Measurements from ENCODE around the gene COL16A1.

COL16A1 gene

DNA sequence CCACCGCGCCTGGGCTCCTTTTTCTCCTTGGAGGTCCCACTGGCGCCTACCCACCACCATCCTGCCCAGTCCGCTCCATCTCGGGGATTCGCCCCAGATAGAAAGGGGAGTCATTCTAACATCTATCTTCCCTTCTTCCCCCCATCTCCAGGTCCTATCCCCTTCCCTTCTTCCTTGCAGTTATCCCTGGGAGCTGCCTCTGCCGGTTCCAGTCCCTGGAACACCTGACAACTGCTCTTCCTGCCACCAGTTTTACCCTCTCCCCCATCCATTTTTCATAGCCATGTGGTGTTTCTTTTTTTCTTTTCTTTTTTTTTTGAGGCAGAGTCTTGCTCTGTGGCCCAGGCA lies 12.0 kb upstream of the COL16A1 start:
- no peak for DNase-seq (ENCODE audit: low read depth)
- H3K4me3 ChIP-seq (ENCODE audit: low read depth, low read length) = no peak overlapping the region
- TF ChIP-seq, protein P1, sequence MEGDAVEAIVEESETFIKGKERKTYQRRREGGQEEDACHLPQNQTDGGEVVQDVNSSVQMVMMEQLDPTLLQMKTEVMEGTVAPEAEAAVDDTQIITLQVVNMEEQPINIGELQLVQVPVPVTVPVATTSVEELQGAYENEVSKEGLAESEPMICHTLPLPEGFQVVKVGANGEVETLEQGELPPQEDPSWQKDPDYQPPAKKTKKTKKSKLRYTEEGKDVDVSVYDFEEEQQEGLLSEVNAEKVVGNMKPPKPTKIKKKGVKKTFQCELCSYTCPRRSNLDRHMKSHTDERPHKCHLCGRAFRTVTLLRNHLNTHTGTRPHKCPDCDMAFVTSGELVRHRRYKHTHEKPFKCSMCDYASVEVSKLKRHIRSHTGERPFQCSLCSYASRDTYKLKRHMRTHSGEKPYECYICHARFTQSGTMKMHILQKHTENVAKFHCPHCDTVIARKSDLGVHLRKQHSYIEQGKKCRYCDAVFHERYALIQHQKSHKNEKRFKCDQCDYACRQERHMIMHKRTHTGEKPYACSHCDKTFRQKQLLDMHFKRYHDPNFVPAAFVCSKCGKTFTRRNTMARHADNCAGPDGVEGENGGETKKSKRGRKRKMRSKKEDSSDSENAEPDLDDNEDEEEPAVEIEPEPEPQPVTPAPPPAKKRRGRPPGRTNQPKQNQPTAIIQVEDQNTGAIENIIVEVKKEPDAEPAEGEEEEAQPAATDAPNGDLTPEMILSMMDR (IDR thresholded peaks at IDR 0.05; ENCODE audit: insufficient read depth, low read depth, low read length, missing control alignments) = no peak

DNA sequence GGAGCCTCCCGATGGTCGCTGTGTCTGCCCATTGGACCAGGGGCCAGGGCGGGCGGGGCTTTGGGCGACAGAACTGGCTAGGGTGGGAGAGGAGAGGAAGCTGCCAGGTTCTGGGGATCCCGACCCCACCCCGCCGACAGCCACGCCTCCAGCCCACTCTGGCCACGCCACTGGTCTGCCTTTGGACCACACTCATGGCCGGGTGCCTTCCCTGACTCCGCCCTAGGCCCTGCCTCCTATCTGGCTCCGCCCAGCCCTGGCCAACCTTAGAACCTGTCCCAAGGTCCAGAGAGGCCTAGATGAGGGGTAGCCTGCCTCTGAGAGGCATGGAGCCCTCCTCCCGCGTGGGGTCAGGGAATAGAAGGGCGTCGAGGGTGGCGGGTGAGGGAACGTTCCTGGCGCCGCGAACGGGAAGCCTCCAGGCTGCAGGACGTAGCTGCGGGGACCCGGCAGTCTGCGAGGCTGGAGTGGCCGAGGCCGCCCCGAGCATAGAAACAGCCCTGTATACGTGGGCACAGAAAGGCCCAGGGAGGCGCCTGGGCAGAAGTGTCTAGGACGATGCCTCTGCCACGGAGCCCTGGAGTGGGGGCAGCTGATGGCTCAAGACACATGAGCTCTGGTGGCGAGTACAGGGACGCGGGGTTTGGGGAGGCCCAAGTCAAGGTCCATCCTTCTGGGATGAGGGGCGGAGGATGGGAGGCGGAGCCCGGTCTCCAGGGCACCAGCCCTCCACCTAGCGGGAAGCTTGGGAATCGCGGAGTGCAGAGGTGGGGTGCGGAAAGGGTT lies 11.5 kb upstream of the COL16A1 start:
- DNase-seq (ENCODE audit: low read depth) = peak; percentile 26
- TF ChIP-seq, protein P1 (IDR thresholded peaks at IDR 0.05; ENCODE audit: insufficient read depth, low read depth, low read length, missing control alignments) = peak; percentile 68
- no peak overlapping the region for H3K4me3 ChIP-seq (ENCODE audit: low read depth, low read length)

DNA sequence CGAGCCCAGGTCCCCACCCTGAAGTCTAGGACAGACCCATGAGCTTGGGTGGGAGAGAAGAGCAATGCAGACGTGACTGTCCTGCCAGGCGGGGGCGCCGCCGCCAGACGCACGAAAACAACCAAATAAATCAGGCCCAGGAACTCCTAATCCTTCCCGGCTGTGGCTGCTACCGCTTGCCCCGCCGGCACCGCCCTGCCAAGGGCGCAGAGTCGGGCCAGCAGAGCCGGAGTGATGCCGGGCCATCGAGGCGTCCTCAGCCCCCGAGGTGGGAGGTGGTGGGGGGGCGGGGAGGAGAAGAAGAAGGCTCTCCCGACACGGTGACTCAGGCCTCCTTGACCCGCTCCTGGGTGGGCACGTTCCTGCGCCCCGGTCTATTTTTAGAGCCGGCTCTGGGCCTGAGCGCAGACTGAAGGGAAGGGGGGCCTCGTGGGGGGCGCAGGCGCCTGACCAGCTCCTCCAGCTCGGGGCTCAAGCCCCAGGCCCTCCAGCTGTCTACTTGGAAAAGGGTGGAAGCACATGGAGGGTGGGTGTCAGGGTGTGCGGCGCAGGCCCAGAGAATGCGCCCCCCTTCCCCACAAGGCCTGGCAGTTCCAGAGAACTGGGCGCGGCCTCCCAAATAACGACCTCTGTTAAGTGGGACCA lies 10.7 kb upstream of the COL16A1 start:
- peak; percentile 38 for DNase-seq (ENCODE audit: low read depth)
- H3K4me3 ChIP-seq (ENCODE audit: low read depth, low read length) = no peak overlapping the region
- TF ChIP-seq, protein P1 (IDR thresholded peaks at IDR 0.05; ENCODE audit: insufficient read depth, low read depth, low read length, missing control alignments) = peak; percentile 44

DNA sequence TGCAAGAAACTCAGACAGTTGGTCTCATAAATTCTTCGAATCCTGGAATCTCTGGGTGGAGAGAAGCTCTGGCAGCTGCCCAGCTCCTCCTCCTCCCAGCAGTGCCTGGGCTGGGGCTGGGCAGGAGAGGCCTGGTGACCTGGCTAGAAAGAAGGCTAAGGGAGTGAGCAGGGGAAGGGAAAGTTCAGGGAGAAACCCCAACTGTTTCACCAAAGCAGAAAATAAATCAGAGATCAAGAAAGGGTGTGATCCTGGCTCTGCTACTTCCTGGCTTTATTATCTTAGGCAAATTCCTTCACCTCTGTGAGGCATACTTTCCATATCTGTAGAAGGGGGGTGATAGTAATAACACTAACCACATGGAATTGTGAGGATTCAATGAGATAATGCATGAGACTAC lies 8.8 kb upstream of the COL16A1 start:
- DNase-seq (ENCODE audit: low read depth) = no peak
- H3K4me3 ChIP-seq (ENCODE audit: low read depth, low read length) = no peak overlapping the region
- TF ChIP-seq, protein P1 (IDR thresholded peaks at IDR 0.05; ENCODE audit: insufficient read depth, low read depth, low read length, missing control alignments) = no peak

DNA sequence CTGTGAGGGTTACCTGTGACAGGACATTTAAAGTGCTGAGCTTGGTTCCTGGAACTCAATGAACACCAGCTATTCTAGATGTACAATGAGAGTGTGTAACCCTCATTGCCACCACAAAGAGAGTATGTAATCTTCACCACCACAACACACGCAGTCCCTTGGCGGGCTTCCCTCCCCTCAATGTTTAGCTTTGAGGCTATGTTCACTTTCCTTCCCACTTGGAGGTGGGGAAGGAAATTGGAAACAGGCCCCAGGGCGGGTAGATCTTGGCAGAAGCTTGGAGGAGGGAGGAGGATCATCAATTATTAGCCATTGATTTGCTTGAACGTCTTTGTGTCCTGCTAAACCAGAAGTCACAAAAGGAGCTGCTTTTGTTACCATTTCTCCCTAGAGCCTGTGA lies 8.3 kb upstream of the COL16A1 start:
- no peak overlapping the region for H3K4me3 ChIP-seq (ENCODE audit: low read depth, low read length)
- no peak for DNase-seq (ENCODE audit: low read depth)
- TF ChIP-seq, protein P1 (IDR thresholded peaks at IDR 0.05; ENCODE audit: insufficient read depth, low read depth, low read length, missing control alignments) = no peak

DNA sequence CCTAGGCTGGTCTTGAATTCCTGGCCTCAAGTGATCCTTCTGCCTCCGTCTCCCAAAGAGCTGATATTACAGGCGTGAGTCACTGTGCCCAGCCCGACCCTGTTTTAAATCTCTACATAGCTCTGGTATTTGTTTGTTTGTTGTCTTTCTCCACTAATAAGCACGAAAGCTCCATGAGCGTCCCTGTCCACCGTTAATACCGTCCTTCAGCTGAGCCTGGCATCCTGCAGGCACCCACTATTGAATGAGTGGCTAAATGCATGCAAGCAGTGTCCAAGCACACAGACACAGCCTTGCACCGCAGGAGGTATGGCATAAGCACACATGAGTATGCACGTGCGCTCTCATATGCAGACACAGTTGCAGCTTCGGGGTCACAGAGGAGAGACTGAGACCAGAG lies 4.5 kb upstream of the COL16A1 start:
- DNase-seq (ENCODE audit: low read depth) = no peak
- TF ChIP-seq, protein P1 (IDR thresholded peaks at IDR 0.05; ENCODE audit: insufficient read depth, low read depth, low read length, missing control alignments) = no peak
- H3K4me3 ChIP-seq (ENCODE audit: low read depth, low read length) = no peak overlapping the region
